Measurements from ENCODE around the gene PTEN. TPM values are rescaled to one million over a fixed set of nuclear protein-coding genes. Genes with fewer than 3 reads are reported as not detected.

The PTEN gene
- total RNA-seq, 2 experiments from 2014 or later, result 88.5 to 89.2 TPM

DNA sequence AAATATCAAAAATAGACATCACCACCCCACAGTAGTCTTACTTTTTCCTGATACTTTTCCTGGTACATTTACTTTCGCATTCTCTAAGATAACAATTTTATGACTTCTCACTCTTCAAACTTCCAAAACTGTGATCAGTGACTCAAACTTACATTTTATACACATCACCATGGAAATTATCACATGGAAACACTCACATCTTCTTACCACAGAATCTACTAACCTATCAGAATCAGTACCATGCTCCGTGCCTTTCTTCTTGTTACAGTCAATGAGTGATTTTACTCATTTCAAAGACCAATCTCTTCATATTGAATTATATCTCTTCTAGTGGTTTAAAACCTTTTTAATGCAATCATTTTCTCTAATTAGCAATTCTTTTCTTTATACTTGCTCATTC is 120.3 kb downstream of the PTEN start:
- Mint-ChIP-seq H3K4me1 (no peaks in the 10 kb centered on the region), H3K27ac (no peak overlapping the region), H3K27me3 (peaks cover 2% of the 10 kb centered on the region), H3K36me3 (ENCODE audit: low read depth) (no peaks in the 10 kb centered on the region), H3K9me3 (peaks cover 10% of the 10 kb centered on the region), H3K4me3 (no peak overlapping the region)
- DNase-seq, result no peak
- CTCF ChIA-PET, result no interaction called here
- POLR2A ChIA-PET, result no interaction called here

DNA sequence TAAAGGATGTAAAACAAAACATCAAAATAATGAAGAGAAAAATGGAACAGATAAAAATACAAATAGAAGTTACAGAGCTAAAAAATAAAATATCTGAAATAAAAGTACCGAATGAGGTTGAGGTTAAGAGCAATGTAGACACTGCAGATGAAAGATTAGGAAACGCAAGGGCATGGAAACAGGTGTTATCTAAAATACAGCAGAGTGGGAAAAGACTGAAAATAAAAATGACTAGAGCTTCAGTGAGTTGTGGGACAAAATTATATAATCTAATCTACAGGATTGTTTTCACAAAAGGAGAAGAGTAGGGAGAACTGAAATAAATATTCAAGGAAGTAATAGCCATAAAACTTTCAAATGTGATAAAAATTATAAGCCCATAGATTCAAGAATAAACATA is 123.8 kb downstream of the PTEN start:
- Mint-ChIP-seq H3K27me3 (peaks cover 2% of the 10 kb centered on the region), H3K36me3 (ENCODE audit: low read depth) (no peaks in the 10 kb centered on the region), H3K4me3 (no peak overlapping the region), H3K9me3 (peaks cover 10% of the 10 kb centered on the region), H3K27ac (no peak overlapping the region), H3K4me1 (no peaks in the 10 kb centered on the region)
- CTCF ChIA-PET, result no interaction called here
- DNase-seq, result no peak
- POLR2A ChIA-PET, result no interaction called here

DNA sequence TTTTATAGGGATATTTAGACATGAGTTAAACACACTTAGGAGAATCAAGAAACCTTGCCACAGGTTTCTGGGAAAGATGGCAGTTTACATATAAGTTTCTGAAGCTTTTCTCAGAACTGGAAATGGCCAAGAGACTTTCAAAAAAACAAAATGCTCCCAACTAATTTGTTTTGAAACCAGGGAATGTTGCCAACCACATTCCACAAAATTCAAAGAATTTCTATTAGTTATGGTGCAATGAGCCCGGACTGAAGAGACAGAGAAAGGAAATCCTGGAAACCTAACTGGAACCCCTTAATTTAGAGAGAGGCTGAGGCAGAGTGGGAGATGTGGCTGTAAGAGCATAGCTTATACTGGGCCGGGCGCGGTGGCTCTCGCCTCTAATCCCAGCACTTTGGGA is 128.5 kb downstream of the PTEN start:
- POLR2A ChIA-PET, result no interaction called here
- H3K27me3 Mint-ChIP-seq, result peaks cover 5% of the 10 kb centered on the region
- peaks cover 3% of the 10 kb centered on the region for H3K4me1 Mint-ChIP-seq
- H3K27ac Mint-ChIP-seq, result no peak overlapping the region
- no peaks in the 10 kb centered on the region for H3K9me3 Mint-ChIP-seq
- CTCF ChIA-PET, result no interaction called here
- no peak overlapping the region for H3K4me3 Mint-ChIP-seq
- no peaks in the 10 kb centered on the region for H3K36me3 Mint-ChIP-seq (ENCODE audit: low read depth)
- no peak for DNase-seq

DNA sequence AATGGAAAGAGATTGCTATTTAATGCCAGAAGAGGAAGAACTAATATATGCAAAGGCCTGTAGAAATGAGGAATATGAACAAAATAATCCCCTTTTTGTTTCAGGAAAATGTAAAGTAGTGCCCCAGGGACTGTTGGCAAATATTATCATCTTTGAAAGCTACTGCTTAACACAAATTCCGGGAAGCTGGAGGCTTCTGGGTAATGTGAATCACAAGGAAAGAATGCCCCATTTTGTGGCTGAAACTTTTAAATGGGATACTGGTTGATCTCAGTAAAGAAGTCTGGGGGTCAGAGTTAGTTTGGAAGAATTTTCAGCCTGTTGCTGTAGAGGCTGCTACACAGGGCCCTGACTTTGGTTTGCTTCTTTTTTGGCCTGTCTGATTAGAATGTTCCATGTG is 141.0 kb downstream of the PTEN start:
- Mint-ChIP-seq H3K9me3 (peaks cover 5% of the 10 kb centered on the region), H3K27me3 (peaks cover 1% of the 10 kb centered on the region), H3K27ac (no peak overlapping the region), H3K4me1 (no peaks in the 10 kb centered on the region), H3K36me3 (ENCODE audit: low read depth) (no peaks in the 10 kb centered on the region), H3K4me3 (no peak overlapping the region)
- CTCF ChIA-PET, result no interaction called here
- DNase-seq, result no peak
- POLR2A ChIA-PET, result no interaction called here

DNA sequence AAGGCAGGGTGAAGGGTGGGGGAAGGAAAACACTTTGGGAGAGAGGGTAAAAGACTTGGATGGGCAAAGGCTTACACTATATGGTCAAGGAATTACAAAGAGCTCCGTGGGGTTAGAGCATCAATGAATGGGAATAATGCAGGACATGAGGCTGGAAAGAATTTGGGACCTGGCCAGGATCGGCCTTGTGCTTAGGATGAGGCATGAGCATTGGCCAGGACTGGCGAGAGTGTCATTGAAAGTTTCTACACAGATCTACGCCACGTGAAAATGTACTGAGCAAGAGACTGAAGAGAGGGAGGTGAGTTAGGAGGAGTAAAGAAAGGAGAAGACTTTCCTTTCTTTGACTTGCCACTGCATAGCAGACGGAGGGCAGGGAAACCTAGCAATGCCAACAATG is 142.8 kb downstream of the PTEN start:
- Mint-ChIP-seq H3K27ac (no peak overlapping the region), H3K4me1 (no peaks in the 10 kb centered on the region), H3K9me3 (peaks cover 10% of the 10 kb centered on the region), H3K4me3 (no peak overlapping the region), H3K27me3 (no peaks in the 10 kb centered on the region), H3K36me3 (ENCODE audit: low read depth) (no peaks in the 10 kb centered on the region)
- no peak for DNase-seq
- POLR2A ChIA-PET, result no interaction called here
- CTCF ChIA-PET, result no interaction called here

DNA sequence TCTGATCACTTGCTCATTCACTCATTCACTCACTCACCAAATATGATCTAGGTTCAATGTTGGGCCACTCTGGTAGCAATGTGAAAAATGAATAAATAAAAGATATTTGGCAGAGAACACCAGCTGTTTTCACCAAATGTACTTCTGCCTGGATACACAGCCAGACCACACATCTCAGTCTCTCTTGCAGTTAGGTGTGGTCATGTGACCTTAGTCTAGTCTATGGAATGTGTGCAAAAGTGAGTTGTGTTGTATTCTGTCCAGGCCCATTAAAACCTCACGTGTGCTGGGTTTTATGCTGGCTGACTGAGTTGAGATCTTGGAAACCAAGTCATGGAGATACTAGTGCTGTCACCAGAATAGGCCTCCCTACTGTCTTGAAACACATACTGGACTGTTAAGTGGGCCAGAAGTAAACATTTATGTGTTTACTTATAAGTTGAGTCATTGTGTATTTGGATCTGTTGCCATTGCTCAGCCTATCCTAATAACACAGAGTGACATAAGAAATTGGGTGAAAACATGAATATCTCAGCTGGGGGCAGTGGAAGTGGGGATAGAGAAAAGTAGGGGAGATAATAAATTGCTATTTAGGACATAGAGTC is 145.5 kb downstream of the PTEN start:
- Mint-ChIP-seq H3K4me3 (no peak overlapping the region), H3K4me1 (no peaks in the 10 kb centered on the region), H3K9me3 (peaks cover 10% of the 10 kb centered on the region), H3K36me3 (ENCODE audit: low read depth) (no peaks in the 10 kb centered on the region), H3K27me3 (no peaks in the 10 kb centered on the region), H3K27ac (no peak overlapping the region)
- POLR2A ChIA-PET, result no interaction called here
- no peak for DNase-seq
- CTCF ChIA-PET, result no interaction called here

DNA sequence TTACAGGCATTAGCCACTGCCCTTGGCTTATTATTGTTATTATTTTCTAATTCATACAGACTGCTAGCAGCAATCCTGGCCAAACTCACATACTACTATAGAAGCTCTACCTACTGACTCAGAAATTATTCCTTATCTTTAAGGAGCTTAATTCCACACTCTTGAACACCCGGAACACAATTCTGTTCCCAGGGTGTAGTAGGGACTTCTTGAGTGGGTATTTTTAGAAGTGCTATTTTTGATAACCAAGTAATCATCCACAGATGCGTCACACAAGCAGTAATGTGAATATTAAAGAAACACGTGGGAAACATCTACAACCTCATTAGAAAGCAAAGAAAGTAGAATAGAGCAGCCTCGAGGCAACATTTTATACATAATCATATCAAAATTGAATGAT is 149.2 kb downstream of the PTEN start:
- H3K36me3 Mint-ChIP-seq (ENCODE audit: low read depth), result no peaks in the 10 kb centered on the region
- H3K27me3 Mint-ChIP-seq, result no peaks in the 10 kb centered on the region
- H3K9me3 Mint-ChIP-seq, result peaks cover 10% of the 10 kb centered on the region
- POLR2A ChIA-PET, result no interaction called here
- no peak for DNase-seq
- H3K4me1 Mint-ChIP-seq, result no peaks in the 10 kb centered on the region
- H3K27ac Mint-ChIP-seq, result no peak overlapping the region
- no peak overlapping the region for H3K4me3 Mint-ChIP-seq
- CTCF ChIA-PET, result interaction anchor here (0.8 kb wide), 1 partner anchor 105 kb away, joined by 4 read pairs; no protein-coding TSS in a partner anchor

DNA sequence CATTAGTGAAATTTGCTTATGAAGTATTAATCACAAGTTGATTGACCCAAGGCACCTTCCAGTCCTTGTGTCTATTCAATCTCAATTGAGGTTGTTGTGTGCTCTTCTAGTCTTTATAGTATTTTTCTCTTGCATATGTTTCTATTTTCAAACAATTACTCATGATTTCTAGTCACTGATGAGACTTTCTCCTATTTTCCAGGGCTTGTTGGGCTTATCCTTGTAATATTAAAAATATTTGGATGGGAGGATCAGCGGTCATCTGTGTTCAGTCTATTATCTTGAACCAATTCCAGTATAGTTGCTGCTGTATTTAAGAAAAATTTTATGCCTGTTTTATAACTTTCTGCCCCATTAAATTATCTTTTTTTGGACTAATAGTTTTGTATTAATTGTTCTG is 154.4 kb downstream of the PTEN start:
- no peak for DNase-seq
- H3K27ac Mint-ChIP-seq, result no peak overlapping the region
- POLR2A ChIA-PET, result no interaction called here
- H3K4me1 Mint-ChIP-seq, result no peaks in the 10 kb centered on the region
- CTCF ChIA-PET, result interaction anchor here (0.6 kb wide), 1 partner anchor 219 kb away, joined by 3 read pairs; no protein-coding TSS in a partner anchor
- H3K36me3 Mint-ChIP-seq (ENCODE audit: low read depth), result no peaks in the 10 kb centered on the region
- H3K4me3 Mint-ChIP-seq, result no peak overlapping the region
- H3K9me3 Mint-ChIP-seq, result no peaks in the 10 kb centered on the region
- H3K27me3 Mint-ChIP-seq, result no peaks in the 10 kb centered on the region

DNA sequence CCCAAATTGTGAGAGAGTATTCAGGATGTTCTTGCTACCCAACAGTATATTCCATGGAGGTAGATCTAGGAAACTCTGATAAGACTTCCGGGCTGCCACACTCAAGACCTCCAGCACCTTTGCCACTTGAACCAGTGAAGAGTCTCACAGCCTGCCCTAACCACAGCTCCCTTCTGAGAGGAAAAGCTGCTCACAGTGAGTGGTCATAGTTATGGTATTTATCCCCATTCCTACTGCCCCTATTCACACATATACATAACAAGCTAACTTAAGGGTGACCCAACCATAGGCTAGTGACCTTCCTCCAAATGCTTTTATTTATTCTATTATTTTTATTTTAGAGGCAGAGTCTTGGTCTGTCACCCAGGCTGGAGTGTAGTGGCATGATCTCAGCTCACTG is 156.3 kb downstream of the PTEN start:
- Mint-ChIP-seq H3K4me1 (no peaks in the 10 kb centered on the region), H3K27ac (no peak overlapping the region), H3K9me3 (peaks cover 4% of the 10 kb centered on the region), H3K27me3 (no peaks in the 10 kb centered on the region), H3K4me3 (no peak overlapping the region), H3K36me3 (ENCODE audit: low read depth) (no peaks in the 10 kb centered on the region)
- CTCF ChIA-PET, result no interaction called here
- DNase-seq, result no peak
- POLR2A ChIA-PET, result no interaction called here

Other genes starting within 250 kb of the PTEN start
- gene PAPSS2, start 203.7 kb upstream of the PTEN start, total RNA-seq, result under 1 TPM in 1 of 2 experiments, not detected in 1; 0.13 TPM
- 10 to 100 TPM; 38.5 to 42.2 TPM for gene ATAD1, start 45.4 kb upstream of the PTEN start, total RNA-seq
- gene KLLN, start 92 bp upstream of the PTEN start, total RNA-seq, result under 1 TPM; 0.81 to 0.95 TPM

All from activated CD4-positive, alpha-beta memory T cell treated with anti-CD3 and anti-CD28 coated beads, Interleukin-2, amount 10 ng/mL, durations not matched to agents 7 days and 5 days (primary cell).